ENCODE results near the gene TIFAB. TPM values are rescaled to one million over a fixed set of nuclear protein-coding genes. Genes with fewer than 3 reads are reported as not detected.
A peak's percentile ranks its signal among the peaks of the same experiment; 100 is the strongest.

TIFAB gene
- total RNA-seq, 4 donors from 2014 or later = not detected

DNA sequence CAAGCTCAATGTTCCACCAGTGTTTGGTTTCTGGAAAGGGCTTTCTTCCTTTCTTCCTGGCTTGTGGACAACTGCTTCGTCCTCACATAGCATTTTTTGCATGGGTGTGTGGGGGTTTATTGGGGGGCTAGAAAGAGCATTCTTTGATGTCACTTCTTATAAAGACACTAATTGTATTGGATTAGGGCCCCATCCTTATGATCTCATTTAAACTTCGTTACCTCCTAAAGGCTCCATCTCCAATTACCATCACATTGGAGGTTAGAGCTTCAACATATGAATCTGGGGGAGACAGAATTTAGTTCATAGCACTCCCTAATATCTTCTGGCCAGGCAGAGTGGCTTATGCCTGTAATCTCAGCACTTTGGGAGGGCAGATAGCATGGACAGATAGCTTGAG, 47.1 kb downstream of the TIFAB start:
- intact Hi-C loops (cut with DNase I) = no loop called here
- no peak overlapping the region for H3K27ac ChIP-seq (replicated peaks in 1 of 4)
- TF ChIP-seq POLR2AphosphoS5 (IDR thresholded peaks at IDR 0.05) (no peak), EP300 (IDR thresholded peaks at IDR 0.05) (no peak), POLR2A (IDR thresholded peaks at IDR 0.05; ENCODE audit: low read depth) (no peak)
- TF ChIP-seq, protein P1, sequence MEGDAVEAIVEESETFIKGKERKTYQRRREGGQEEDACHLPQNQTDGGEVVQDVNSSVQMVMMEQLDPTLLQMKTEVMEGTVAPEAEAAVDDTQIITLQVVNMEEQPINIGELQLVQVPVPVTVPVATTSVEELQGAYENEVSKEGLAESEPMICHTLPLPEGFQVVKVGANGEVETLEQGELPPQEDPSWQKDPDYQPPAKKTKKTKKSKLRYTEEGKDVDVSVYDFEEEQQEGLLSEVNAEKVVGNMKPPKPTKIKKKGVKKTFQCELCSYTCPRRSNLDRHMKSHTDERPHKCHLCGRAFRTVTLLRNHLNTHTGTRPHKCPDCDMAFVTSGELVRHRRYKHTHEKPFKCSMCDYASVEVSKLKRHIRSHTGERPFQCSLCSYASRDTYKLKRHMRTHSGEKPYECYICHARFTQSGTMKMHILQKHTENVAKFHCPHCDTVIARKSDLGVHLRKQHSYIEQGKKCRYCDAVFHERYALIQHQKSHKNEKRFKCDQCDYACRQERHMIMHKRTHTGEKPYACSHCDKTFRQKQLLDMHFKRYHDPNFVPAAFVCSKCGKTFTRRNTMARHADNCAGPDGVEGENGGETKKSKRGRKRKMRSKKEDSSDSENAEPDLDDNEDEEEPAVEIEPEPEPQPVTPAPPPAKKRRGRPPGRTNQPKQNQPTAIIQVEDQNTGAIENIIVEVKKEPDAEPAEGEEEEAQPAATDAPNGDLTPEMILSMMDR (IDR thresholded peaks at IDR 0.05) = no peak
- H3K27me3 ChIP-seq = no peaks in the 10 kb centered on the region
- no peaks in the 10 kb centered on the region for H3K36me3 ChIP-seq
- H3K4me3 ChIP-seq = no peak overlapping the region
- no peak for DNase-seq (ENCODE audit: extremely low spot score)
- H3K9me3 ChIP-seq = no peaks in the 10 kb centered on the region
- 90% methylated on average over 2 of the region's 2 CpGs for WGBS
- peaks cover 0 to 5% (median 3%) of the 10 kb centered on the region in 4 donors for H3K4me1 ChIP-seq

DNA sequence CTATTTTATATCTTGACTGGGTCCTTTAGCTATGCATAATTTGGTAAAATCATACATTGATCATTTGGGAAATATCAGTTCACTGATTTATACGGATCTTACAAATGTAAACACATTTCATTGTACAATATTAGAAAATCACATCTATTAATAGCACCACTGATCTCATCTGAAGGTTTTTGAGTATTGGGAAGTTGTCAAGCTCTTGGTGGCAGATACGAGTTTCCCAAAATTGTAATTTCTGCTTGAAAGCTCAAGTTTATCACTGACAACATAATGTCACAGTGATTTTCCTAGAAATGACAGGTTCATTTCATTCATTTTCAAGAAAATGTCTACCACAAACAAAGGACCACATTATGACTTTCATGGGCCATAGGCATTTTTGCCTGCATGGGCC, 50.1 kb downstream of the TIFAB start:
- Histone ChIP-seq H3K9me3 (no peaks in the 10 kb centered on the region), H3K27ac (replicated peaks in 1 of 4) (no peak overlapping the region), H3K4me1 (peaks cover 11 to 27% (median 23%) of the 10 kb centered on the region in 4 donors), H3K4me3 (no peak overlapping the region), H3K36me3 (no peaks in the 10 kb centered on the region), H3K27me3 (no peaks in the 10 kb centered on the region)
- TF ChIP-seq POLR2A (IDR thresholded peaks at IDR 0.05; ENCODE audit: low read depth) = no peak
- TF ChIP-seq POLR2AphosphoS5 (IDR thresholded peaks at IDR 0.05) = no peak
- TF ChIP-seq EP300 (IDR thresholded peaks at IDR 0.05) = no peak
- TF ChIP-seq, protein P1 (IDR thresholded peaks at IDR 0.05) = no peak
- DNase-seq (ENCODE audit: extremely low spot score) = no peak
- intact Hi-C loops (cut with DNase I) = no loop called here
- WGBS = 80% methylated on average over 2 of the region's 2 CpGs

DNA sequence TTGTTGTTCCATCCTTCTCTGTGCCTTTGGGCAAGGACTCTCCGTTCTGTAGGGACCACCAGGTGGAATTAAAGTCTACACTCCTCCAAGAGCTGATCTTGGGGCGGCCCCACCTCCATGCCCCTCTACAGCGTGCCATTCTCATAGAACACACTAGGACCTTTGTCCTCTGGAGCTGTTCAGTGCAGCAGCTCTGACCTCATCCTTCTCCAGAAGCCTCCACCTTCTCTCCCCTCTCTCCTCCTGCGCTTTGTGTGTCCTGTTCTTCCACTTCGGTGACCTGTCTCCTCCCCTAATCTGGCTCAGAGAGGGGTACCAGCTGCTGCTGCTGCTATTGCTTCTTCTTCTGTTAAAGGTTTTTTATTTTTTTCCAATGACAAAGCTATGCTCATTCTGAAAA, 51.3 kb downstream of the TIFAB start:
- intact Hi-C loops (cut with DNase I) = no loop called here
- Histone ChIP-seq H3K27ac (replicated peaks in 1 of 4) (no peak overlapping the region), H3K9me3 (no peaks in the 10 kb centered on the region), H3K4me3 (no peak overlapping the region), H3K27me3 (no peaks in the 10 kb centered on the region), H3K4me1 (peaks cover 23 to 38% (median 35%) of the 10 kb centered on the region in 4 donors), H3K36me3 (no peaks in the 10 kb centered on the region)
- TF ChIP-seq EP300 (IDR thresholded peaks at IDR 0.05) (no peak), POLR2A (IDR thresholded peaks at IDR 0.05; ENCODE audit: low read depth) (no peak), POLR2AphosphoS5 (IDR thresholded peaks at IDR 0.05) (no peak)
- TF ChIP-seq, protein P1 (IDR thresholded peaks at IDR 0.05) = no peak
- WGBS = 68% methylated on average over 5 of the region's 5 CpGs
- DNase-seq (ENCODE audit: extremely low spot score) = no peak

DNA sequence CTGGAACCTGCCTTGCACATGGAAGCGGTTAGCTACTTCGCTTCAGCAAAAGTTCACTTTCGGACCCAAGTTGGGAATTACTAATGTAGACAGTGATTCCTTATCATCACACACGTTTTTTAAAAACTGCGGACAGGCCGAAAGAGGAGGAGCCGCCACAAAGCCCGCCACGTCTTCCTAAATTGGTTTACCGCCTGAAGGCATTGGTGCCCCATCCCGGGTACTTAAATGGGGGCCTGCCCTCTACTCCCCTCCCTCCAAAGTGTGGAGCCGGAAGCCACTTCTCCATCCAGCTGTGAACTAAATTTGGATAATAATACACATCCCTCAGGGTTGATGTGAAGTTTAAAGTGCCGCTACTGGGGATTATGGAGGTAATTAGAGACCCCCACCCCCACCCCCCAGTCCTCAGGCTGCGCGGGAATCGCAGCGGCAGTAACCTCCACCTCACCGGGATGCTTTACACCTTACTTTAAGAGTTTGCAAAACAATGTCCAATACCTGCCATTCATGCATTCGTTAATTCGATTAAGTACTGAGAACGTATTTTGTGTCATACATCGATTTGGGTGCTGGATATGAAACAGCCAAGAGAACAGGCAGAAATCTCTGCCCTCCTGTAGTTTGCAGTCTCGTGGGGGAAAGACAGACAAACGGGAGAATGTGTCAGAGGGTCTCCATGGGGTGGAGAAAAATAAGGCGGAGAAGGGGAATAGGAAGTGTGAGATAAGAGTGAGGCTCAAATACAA, 52.2 kb downstream of the TIFAB start:
- peaks cover 32 to 47% (median 43%) of the 10 kb centered on the region in 4 donors for H3K4me1 ChIP-seq
- H3K9me3 ChIP-seq = no peaks in the 10 kb centered on the region
- intact Hi-C loops (cut with DNase I) = loop anchor here (2.0 kb wide), 1 partner anchor 25 kb away; no protein-coding TSS in a partner anchor
- no peak for TF ChIP-seq EP300 (IDR thresholded peaks at IDR 0.05)
- no peak for TF ChIP-seq POLR2A (IDR thresholded peaks at IDR 0.05; ENCODE audit: low read depth)
- TF ChIP-seq, protein P1 (IDR thresholded peaks at IDR 0.05) = no peak
- TF ChIP-seq POLR2AphosphoS5 (IDR thresholded peaks at IDR 0.05) = no peak
- H3K4me3 ChIP-seq = peak overlapping the region; percentile 85 to 95 (median 94)
- H3K36me3 ChIP-seq = no peaks in the 10 kb centered on the region
- WGBS = 30% methylated on average over 20 of the region's 25 CpGs
- no peaks in the 10 kb centered on the region for H3K27me3 ChIP-seq
- DNase-seq (ENCODE audit: extremely low spot score) = no peak
- peak overlapping the region; percentile 90 to 93 (median 92) for H3K27ac ChIP-seq (replicated peaks in 1 of 4)

Data from esophagus muscularis mucosa (tissue), 4 donors.